Keratinocyte (primary cell): Measurements from ENCODE around the gene MBP. TPM values are rescaled to one million over a fixed set of nuclear protein-coding genes. Genes with fewer than 3 reads are reported as not detected.
A peak's percentile ranks its signal among the peaks of the same experiment; 100 is the strongest.

Source experiments
- DNase-seq: peaks from one replicate; pipeline ENCODE4 v3.0.0-alpha.2; 2011; ENCODE audit warnings: low read depth, missing footprints, low spot score
- FAIRE-seq: peaks from 2 replicates; lab custom pipeline; 2011; peaks lifted over from hg19 to GRCh38; lab: Jason Lieb, UNC
- H2AFZ ChIP-seq: 2 replicates; pipeline ENCODE4 v1.6.0; 2012; ENCODE audit warnings: low read length, control low read depth, inconsistent platforms; ENCODE audit not compliant: control insufficient read depth
- H3K27ac ChIP-seq: 2 replicates; pipeline ENCODE4 v1.5.1; 2011; ENCODE audit warnings: low read length; ENCODE audit not compliant: control insufficient read depth, insufficient read depth
- H3K27me3 ChIP-seq: 3 replicates; pipeline ENCODE4 v1.6.0; 2011; ENCODE audit warnings: low read length; ENCODE audit not compliant: control insufficient read depth, insufficient read depth; ENCODE audit errors: extremely low read depth
- H3K36me3 ChIP-seq, 2 experiments: 2 replicates in 1 of 2; 3 replicates in 1 of 2; pipeline ENCODE4 v1.5.1; 2011; ENCODE audit warnings: low read length in 2 of 2, mild to moderate bottlenecking in 1 of 2; ENCODE audit not compliant: control insufficient read depth in 2 of 2, insufficient read depth in 2 of 2; ENCODE audit errors: extremely low read depth in 1 of 2
- H3K4me1 ChIP-seq: 3 replicates; pipeline ENCODE4 v1.5.1; 2011; ENCODE audit warnings: low read length; ENCODE audit not compliant: control insufficient read depth, insufficient read depth; ENCODE audit errors: extremely low read depth
- H3K4me2 ChIP-seq: 3 replicates; pipeline ENCODE4 v1.6.0; 2011; ENCODE audit warnings: low read depth, low read length; ENCODE audit not compliant: control insufficient read depth, insufficient read depth; ENCODE audit errors: extremely low read depth
- H3K4me3 ChIP-seq, 3 experiments: fragments of 200-600 bp in 1 of 3; sonication (generic) in 1 of 3; 2 replicates in 2 of 3; 3 replicates in 1 of 3; pipeline ENCODE4 v1.5.1; 2011 to 2016; ENCODE audit warnings: low read length in 3 of 3, mild to moderate bottlenecking in 3 of 3, control low read depth in 2 of 3, inconsistent platforms in 1 of 3, low read depth in 1 of 3, mixed read lengths in 1 of 3, mixed run types in 1 of 3, moderate library complexity in 1 of 3; ENCODE audit not compliant: control insufficient read depth in 2 of 3, insufficient read depth in 2 of 3; ENCODE audit errors: extremely low read depth in 1 of 3
- H3K79me2 ChIP-seq: 2 replicates; pipeline ENCODE4 v1.6.0; 2012; ENCODE audit warnings: low read length; ENCODE audit not compliant: control insufficient read depth, insufficient read depth
- H3K9ac ChIP-seq: 3 replicates; pipeline ENCODE4 v1.6.0; 2011; ENCODE audit warnings: low read length; ENCODE audit not compliant: control insufficient read depth, insufficient read depth; ENCODE audit errors: extremely low read depth
- H3K9me1 ChIP-seq: 3 replicates; pipeline ENCODE4 v1.6.0; 2011; ENCODE audit warnings: low read length; ENCODE audit not compliant: control insufficient read depth, insufficient read depth; ENCODE audit errors: extremely low read depth
- H3K9me3 ChIP-seq: 2 replicates; pipeline ENCODE4 v1.5.1; 2012; ENCODE audit warnings: low read depth, low read length; ENCODE audit not compliant: control insufficient read depth
- H4K20me1 ChIP-seq: 3 replicates; pipeline ENCODE4 v1.6.0; 2011; ENCODE audit warnings: low read length; ENCODE audit not compliant: control insufficient read depth, insufficient read depth; ENCODE audit errors: extremely low read depth
- EZH2 ChIP-seq: IDR thresholded peaks from one replicate; pipeline ENCODE4 v1.6.1; 2012; ENCODE audit warnings: inconsistent platforms, mild to moderate bottlenecking, low read length, moderate library complexity
- dilution Hi-C: fragments of 300-500 bp; cut with MboI; formaldehyde crosslinking; loops from one replicate; pipeline ENCODE4 v1.7.0; 2020; ENCODE audit warnings: low sequenced_read_pairs; ENCODE audit not compliant: extremely low pct_ligation_motif_present
- polyA plus RNA-seq, 5 experiments: library from polyadenylated mRNA; depleted of rRNA in 3 of 5; stranded (reverse) in 3 of 5; stranded (forward) in 1 of 5; unstranded in 1 of 5; fragments of >200 nt; gene quantifications; 1 replicate in 1 of 5; 2 replicates in 3 of 5; 3 replicates in 1 of 5; pipeline versions ENCODE4 v1.2.1 to v1.2.3, GENCODE V29; 2011 to 2012; ENCODE audit warnings: missing spikeins in 2 of 5, low read depth in 1 of 5, low replicate concordance in 1 of 5
- TF ChIP-seq, protein P1 (sequence below), 3 experiments: IDR thresholded peaks in 1 of 3; conservative IDR thresholded peaks in 1 of 3; optimal IDR thresholded peaks in 1 of 3; 2 replicates in 2 of 3; 3 replicates in 1 of 3; pipeline versions ENCODE3 to v1.5.1; 2011; ENCODE audit warnings: low read length in 3 of 3, mild to moderate bottlenecking in 3 of 3, moderate library complexity in 2 of 3, control low read depth in 1 of 3, inconsistent platforms in 1 of 3; ENCODE audit not compliant: insufficient read depth in 2 of 3; ENCODE audit errors: extremely low read depth in 1 of 3

The MBP gene
- polyA plus RNA-seq, 1 donor (not counting 4 experiments of a cell fraction or from before 2014, with no cell fraction given), result 38.7 TPM

DNA sequence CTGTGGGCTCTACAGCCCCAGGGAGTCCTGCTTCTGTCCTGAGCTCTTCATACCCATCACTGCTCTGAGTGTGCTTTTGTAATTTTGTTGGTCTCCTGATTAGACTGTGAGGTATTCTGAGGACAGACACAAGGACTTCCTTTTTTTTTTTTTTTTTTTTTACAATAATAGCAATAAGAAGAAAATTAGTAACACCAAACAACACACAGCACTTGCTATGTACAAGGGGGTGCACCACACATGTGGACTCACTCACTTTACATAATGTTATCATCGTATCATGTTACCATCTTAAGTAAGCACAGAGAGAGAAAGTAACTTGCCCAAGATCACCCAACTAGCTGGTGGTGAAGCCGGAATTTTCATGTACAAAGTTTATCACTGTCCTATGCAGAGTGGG is 34.6 kb downstream of the MBP start:
- H3K27ac ChIP-seq, result no peak overlapping the region
- dilution Hi-C loops, result no loop called here
- H3K9me3 ChIP-seq, result no peaks in the 10 kb centered on the region
- H3K79me2 ChIP-seq, result peaks cover 18% of the 10 kb centered on the region
- no peak overlapping the region for H2AFZ ChIP-seq
- no peaks in the 10 kb centered on the region for H3K27me3 ChIP-seq
- no peak overlapping the region for H3K4me2 ChIP-seq
- peaks cover 16 to 20% of the 10 kb centered on the region in 2 experiments for H3K36me3 ChIP-seq
- no peaks in the 10 kb centered on the region for H3K9me1 ChIP-seq
- FAIRE-seq, result peak; percentile 9
- no peak for TF ChIP-seq EZH2
- TF ChIP-seq, protein P1, sequence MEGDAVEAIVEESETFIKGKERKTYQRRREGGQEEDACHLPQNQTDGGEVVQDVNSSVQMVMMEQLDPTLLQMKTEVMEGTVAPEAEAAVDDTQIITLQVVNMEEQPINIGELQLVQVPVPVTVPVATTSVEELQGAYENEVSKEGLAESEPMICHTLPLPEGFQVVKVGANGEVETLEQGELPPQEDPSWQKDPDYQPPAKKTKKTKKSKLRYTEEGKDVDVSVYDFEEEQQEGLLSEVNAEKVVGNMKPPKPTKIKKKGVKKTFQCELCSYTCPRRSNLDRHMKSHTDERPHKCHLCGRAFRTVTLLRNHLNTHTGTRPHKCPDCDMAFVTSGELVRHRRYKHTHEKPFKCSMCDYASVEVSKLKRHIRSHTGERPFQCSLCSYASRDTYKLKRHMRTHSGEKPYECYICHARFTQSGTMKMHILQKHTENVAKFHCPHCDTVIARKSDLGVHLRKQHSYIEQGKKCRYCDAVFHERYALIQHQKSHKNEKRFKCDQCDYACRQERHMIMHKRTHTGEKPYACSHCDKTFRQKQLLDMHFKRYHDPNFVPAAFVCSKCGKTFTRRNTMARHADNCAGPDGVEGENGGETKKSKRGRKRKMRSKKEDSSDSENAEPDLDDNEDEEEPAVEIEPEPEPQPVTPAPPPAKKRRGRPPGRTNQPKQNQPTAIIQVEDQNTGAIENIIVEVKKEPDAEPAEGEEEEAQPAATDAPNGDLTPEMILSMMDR (optimal IDR thresholded peaks at IDR 0.05 in 1 of 3, IDR thresholded peaks at IDR 0.05 in 1 of 3, conservative IDR thresholded peaks at IDR 0.05 in 1 of 3; ENCODE audit: extremely low read depth in 1 of 3, insufficient read depth in 2 of 3, low read length in 3 of 3), result no peak
- H4K20me1 ChIP-seq, result no peaks in the 10 kb centered on the region
- H3K4me1 ChIP-seq, result peaks cover 38% of the 10 kb centered on the region
- no peak overlapping the region for H3K4me3 ChIP-seq
- no peak overlapping the region for H3K9ac ChIP-seq
- no peak for DNase-seq

DNA sequence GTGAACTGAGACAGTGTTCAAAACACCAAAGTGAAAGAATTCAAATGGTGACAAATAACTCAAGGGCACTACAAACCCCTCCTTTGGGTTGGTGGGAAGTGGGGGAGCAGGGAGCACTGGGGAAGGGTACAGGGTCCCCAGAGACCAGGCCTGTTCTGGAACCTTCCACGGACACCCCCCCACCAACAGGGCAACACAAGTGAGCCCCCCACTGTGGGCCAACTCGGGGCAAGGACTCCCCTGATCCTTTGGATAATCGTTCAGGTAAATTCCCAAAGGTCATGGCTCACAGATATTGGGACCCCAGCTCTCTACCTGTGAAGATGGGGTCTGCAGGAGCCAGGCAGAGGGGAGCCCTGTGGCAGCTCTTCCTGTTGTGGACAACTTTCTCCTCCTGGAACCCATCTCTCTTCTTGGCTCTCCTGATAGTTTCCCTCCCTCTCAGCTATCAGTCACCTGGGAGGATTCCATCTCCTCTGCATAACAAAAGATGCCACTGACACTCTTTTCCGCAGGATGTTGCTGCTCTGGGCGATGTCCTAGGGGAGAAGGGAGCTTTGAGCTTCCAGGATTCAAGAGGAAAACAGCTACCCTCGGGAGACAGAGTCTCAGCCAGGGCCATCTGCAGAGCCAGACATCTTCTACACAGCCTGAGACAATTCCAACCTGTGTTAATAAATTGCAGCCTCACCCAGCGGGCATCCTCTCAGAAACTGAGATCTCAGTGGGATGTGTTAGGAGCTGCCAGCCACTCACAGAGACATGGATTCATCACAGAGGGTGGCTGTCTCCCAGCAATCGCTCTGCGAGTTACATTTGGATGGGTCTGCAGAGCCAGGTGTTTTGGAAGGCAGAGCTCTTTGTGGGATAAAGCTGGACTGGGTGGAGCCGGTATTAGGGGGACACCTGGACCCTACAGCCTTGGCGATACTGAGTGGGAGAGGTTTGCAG is 35.4 kb downstream of the MBP start:
- dilution Hi-C loops, result no loop called here
- H3K4me1 ChIP-seq, result peaks cover 30% of the 10 kb centered on the region

More for the DNA sequence above, 35.4 kb downstream of the MBP start:
- FAIRE-seq (peak; percentile 65), DNase-seq (no peak)
- Histone ChIP-seq H3K4me2 (no peak overlapping the region), H3K9me1 (no peaks in the 10 kb centered on the region), H3K9me3 (no peaks in the 10 kb centered on the region), H3K27me3 (no peaks in the 10 kb centered on the region), H2AFZ (no peak overlapping the region), H3K27ac (no peak overlapping the region), H3K79me2 (peaks cover 26% of the 10 kb centered on the region), H3K4me3 (no peak overlapping the region), H3K36me3 (peaks cover 18 to 20% of the 10 kb centered on the region in 2 experiments), H3K9ac (no peak overlapping the region), H4K20me1 (no peaks in the 10 kb centered on the region)
- TF ChIP-seq EZH2, result no peak
- TF ChIP-seq, protein P1 (optimal IDR thresholded peaks at IDR 0.05 in 1 of 3, IDR thresholded peaks at IDR 0.05 in 1 of 3, conservative IDR thresholded peaks at IDR 0.05 in 1 of 3; ENCODE audit: extremely low read depth in 1 of 3, insufficient read depth in 2 of 3, low read length in 3 of 3), result no peak
